ENCODE results near the gene C22orf23. TPM values are rescaled to one million over a fixed set of nuclear protein-coding genes. Genes with fewer than 3 reads are reported as not detected.

C22orf23 gene
- total and polyA plus RNA-seq, 10 of the 15 experiments (the other 5 are each of a cell fraction or from before 2014, with no cell fraction given): 0.04 to 0.38 (median 0.11) TPM; not detected in 5

- SMC1A ChIA-PET (ENCODE audit: uncharacterized antibody, unreplicated experiment): interaction anchor here (1.8 to 2.0 kb wide), 2 partner anchors 10 to 68 kb away, joined by 4 to 9 read pairs; no protein-coding TSS in a partner anchor
- FAIRE-seq: no peak
These were observed 55.6 kb downstream of the C22orf23 start for GRCh38 chr22:37897807-37898206.

More at GRCh38 chr22:37897807-37898206, 55.6 kb downstream of the C22orf23 start:
- Histone ChIP-seq H3K27ac (ENCODE audit: control insufficient read depth, insufficient read depth) (no peak overlapping the region), H3K4me1 (ENCODE audit: control insufficient read depth, insufficient read depth, low read length) (peaks cover 11% of the 10 kb centered on the region), H2AFZ (ENCODE audit: control insufficient read depth, low read depth, low read length) (no peak overlapping the region), H3K9me3 (replicated peaks; ENCODE audit: control insufficient read depth, insufficient read depth, low read length) (no peaks in the 10 kb centered on the region), H3K36me3 (ENCODE audit: control insufficient read depth in 2 of 2, insufficient read depth in 2 of 2, low read length in 1 of 2) (no peaks in the 10 kb centered on the region; a peak in 1 of 4 replicates), H4K20me1 (ENCODE audit: control insufficient read depth, insufficient read depth) (no peaks in the 10 kb centered on the region), H3K79me2 (ENCODE audit: control insufficient read depth, insufficient read depth, low read length) (no peaks in the 10 kb centered on the region), H3K4me3 (no peak overlapping the region), H3K27me3 (replicated peaks in 1 of 2; ENCODE audit: control insufficient read depth in 2 of 2, insufficient read depth in 2 of 2, low read length in 1 of 2) (no peaks in the 10 kb centered on the region), H3K4me2 (ENCODE audit: control insufficient read depth, insufficient read depth) (no peak overlapping the region), H3K9ac (ENCODE audit: control insufficient read depth, insufficient read depth, low read length) (no peak overlapping the region)
- DNase-seq (ENCODE audit: low read depth, low spot score) (no peak), ATAC-seq (no peak)
- intact Hi-C loops (cut with micrococcal nuclease; ENCODE audit: unreplicated experiment): no loop called here
- RAD21 ChIA-PET (ENCODE audit: unreplicated experiment): interaction anchor here (0.6 to 2.2 kb wide), 3 partner anchors 8 to 68 kb away, joined by 3 to 9 read pairs (median 3); partner anchors contain the start of gene MICALL1
- no TSS peak for BruUV-seq (replicated peaks)
- POLR2A ChIA-PET: interaction anchor here (0.6 to 2.4 kb wide), 3 partner anchors 8 to 35 kb away, joined by 4 to 16 read pairs (median 4); partner anchors contain the start of gene MICALL1
- in situ Hi-C loops (cut with MboI): no loop called here
- TF ChIP-seq NFYA (IDR thresholded peaks at IDR 0.05; ENCODE audit: borderline replicate concordance, low read depth, low read length): no peak
- TF ChIP-seq EP300 (IDR thresholded peaks at IDR 0.05; ENCODE audit: borderline replicate concordance in 1 of 2, control insufficient read depth in 1 of 2, low read depth in 2 of 2, low read length in 2 of 2): no peak
- TF ChIP-seq, protein P1, sequence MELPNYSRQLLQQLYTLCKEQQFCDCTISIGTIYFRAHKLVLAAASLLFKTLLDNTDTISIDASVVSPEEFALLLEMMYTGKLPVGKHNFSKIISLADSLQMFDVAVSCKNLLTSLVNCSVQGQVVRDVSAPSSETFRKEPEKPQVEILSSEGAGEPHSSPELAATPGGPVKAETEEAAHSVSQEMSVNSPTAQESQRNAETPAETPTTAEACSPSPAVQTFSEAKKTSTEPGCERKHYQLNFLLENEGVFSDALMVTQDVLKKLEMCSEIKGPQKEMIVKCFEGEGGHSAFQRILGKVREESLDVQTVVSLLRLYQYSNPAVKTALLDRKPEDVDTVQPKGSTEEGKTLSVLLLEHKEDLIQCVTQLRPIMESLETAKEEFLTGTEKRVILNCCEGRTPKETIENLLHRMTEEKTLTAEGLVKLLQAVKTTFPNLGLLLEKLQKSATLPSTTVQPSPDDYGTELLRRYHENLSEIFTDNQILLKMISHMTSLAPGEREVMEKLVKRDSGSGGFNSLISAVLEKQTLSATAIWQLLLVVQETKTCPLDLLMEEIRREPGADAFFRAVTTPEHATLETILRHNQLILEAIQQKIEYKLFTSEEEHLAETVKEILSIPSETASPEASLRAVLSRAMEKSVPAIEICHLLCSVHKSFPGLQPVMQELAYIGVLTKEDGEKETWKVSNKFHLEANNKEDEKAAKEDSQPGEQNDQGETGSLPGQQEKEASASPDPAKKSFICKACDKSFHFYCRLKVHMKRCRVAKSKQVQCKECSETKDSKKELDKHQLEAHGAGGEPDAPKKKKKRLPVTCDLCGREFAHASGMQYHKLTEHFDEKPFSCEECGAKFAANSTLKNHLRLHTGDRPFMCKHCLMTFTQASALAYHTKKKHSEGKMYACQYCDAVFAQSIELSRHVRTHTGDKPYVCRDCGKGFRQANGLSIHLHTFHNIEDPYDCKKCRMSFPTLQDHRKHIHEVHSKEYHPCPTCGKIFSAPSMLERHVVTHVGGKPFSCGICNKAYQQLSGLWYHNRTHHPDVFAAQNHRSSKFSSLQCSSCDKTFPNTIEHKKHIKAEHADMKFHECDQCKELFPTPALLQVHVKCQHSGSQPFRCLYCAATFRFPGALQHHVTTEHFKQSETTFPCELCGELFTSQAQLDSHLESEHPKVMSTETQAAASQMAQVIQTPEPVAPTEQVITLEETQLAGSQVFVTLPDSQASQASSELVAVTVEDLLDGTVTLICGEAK (IDR thresholded peaks at IDR 0.05; ENCODE audit: borderline replicate concordance): no peak
- no peak for TF ChIP-seq DPF2 (IDR thresholded peaks at IDR 0.05)
- no peak for TF ChIP-seq ZNF384 (IDR thresholded peaks at IDR 0.05; ENCODE audit: borderline replicate concordance, low read depth, low read length)
- no peak for TF ChIP-seq CHD2 (IDR thresholded peaks at IDR 0.05; ENCODE audit: borderline replicate concordance, low read depth, low read length)
- no peak for TF ChIP-seq LARP7 (IDR thresholded peaks at IDR 0.05)
- no peak for TF ChIP-seq CBFB (IDR thresholded peaks at IDR 0.05; ENCODE audit: low read depth)
- TF ChIP-seq RCOR1 (conservative IDR thresholded peaks at IDR 0.05; ENCODE audit: low read depth, low read length): no peak
- no peak for TF ChIP-seq RELB (IDR thresholded peaks at IDR 0.05; ENCODE audit: low read depth)
- CTCF ChIA-PET: interaction anchor here (0.6 to 3.4 kb wide), 7 partner anchors 8 to 202 kb away, joined by 3 to 19 read pairs (median 3); partner anchors contain the start of gene MICALL1
- 64% methylated on average over 2 of the region's 2 CpGs for WGBS (ENCODE audit: insufficient coverage, insufficient replicate concordance, low lambda C conversion rate, missing lambda C conversion rate)

Measured in GM12878 (cell line).